Liver (tissue), 3 donors: ENCODE measurements around the gene CS.
"Not testable (repeated sequence)": the region's sequence is repeated elsewhere in the genome, so short reads cannot be mapped to it uniquely, and the experiment has no call there.

ENCODE experiments used
- RXRA ChIP-seq, 2 donors: IDR thresholded peaks; 2 replicates each; pipeline ENCODE4 v1.6.1; 2017 to 2018; ENCODE audit warnings: antibody characterized with exemption in 2 of 2, mild to moderate bottlenecking in 1 of 2
- SP1 ChIP-seq: IDR thresholded peaks from 2 replicates; pipeline ENCODE4 v1.6.1; 2018; ENCODE audit warnings: antibody characterized with exemption, mild to moderate bottlenecking
- TAF1 ChIP-seq: conservative IDR thresholded peaks from 2 replicates; pipeline ENCODE4 v1.6.1; 2016; ENCODE audit warnings: antibody characterized with exemption, mild to moderate bottlenecking
- YY1 ChIP-seq: IDR thresholded peaks from 2 replicates; pipeline ENCODE4 v1.6.1; 2016; ENCODE audit warnings: antibody characterized with exemption, mild to moderate bottlenecking
- TF ChIP-seq, protein P1 (sequence below): fragments of 150-350 bp; IDR thresholded peaks from 2 replicates; pipeline ENCODE4 v1.5.1; 2017; ENCODE audit warnings: improper control_type of control experiment, low read depth, low read length; ENCODE audit not compliant: missing input control
- TF ChIP-seq, protein P2 (sequence below): IDR thresholded peaks from 2 replicates; pipeline ENCODE4 v1.6.1; 2016; ENCODE audit warnings: antibody characterized with exemption, mild to moderate bottlenecking
- TF ChIP-seq, protein P3 (sequence below): IDR thresholded peaks from 2 replicates; pipeline ENCODE4 v1.6.1; 2016; ENCODE audit warnings: antibody characterized with exemption
- TF ChIP-seq, protein P4 (sequence below): IDR thresholded peaks from 2 replicates; pipeline ENCODE4 v1.6.1; 2016; ENCODE audit warnings: antibody characterized with exemption
- donor health status: healthy.
- donor health status: healthy.

DNA sequence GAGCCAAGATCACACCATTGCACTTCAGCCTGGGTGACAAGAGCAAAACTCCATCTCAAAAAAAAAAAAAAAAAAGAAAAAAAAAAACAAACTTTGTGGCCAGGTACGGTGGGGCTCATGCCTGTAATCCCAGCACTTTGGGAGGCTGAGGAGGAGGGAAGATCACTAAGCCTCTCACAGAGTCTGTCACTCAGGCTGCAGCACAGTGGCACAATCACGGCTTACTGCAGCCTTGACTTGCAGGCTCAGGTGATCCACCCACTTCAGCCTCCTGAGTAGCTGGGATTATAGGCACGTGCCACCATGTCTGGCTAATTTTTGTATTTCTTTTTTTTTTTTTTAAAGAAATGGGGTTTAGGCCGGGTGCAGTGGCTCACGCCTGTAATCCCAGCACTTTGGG is 15.9 kb downstream of the CS start:
- TF ChIP-seq SP1; YY1; RXRA (IDR thresholded peaks at IDR 0.05); TAF1: not testable (repeated sequence)
- TF ChIP-seq, protein P1, sequence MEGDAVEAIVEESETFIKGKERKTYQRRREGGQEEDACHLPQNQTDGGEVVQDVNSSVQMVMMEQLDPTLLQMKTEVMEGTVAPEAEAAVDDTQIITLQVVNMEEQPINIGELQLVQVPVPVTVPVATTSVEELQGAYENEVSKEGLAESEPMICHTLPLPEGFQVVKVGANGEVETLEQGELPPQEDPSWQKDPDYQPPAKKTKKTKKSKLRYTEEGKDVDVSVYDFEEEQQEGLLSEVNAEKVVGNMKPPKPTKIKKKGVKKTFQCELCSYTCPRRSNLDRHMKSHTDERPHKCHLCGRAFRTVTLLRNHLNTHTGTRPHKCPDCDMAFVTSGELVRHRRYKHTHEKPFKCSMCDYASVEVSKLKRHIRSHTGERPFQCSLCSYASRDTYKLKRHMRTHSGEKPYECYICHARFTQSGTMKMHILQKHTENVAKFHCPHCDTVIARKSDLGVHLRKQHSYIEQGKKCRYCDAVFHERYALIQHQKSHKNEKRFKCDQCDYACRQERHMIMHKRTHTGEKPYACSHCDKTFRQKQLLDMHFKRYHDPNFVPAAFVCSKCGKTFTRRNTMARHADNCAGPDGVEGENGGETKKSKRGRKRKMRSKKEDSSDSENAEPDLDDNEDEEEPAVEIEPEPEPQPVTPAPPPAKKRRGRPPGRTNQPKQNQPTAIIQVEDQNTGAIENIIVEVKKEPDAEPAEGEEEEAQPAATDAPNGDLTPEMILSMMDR: not testable (repeated sequence)
- TF ChIP-seq, protein P2, sequence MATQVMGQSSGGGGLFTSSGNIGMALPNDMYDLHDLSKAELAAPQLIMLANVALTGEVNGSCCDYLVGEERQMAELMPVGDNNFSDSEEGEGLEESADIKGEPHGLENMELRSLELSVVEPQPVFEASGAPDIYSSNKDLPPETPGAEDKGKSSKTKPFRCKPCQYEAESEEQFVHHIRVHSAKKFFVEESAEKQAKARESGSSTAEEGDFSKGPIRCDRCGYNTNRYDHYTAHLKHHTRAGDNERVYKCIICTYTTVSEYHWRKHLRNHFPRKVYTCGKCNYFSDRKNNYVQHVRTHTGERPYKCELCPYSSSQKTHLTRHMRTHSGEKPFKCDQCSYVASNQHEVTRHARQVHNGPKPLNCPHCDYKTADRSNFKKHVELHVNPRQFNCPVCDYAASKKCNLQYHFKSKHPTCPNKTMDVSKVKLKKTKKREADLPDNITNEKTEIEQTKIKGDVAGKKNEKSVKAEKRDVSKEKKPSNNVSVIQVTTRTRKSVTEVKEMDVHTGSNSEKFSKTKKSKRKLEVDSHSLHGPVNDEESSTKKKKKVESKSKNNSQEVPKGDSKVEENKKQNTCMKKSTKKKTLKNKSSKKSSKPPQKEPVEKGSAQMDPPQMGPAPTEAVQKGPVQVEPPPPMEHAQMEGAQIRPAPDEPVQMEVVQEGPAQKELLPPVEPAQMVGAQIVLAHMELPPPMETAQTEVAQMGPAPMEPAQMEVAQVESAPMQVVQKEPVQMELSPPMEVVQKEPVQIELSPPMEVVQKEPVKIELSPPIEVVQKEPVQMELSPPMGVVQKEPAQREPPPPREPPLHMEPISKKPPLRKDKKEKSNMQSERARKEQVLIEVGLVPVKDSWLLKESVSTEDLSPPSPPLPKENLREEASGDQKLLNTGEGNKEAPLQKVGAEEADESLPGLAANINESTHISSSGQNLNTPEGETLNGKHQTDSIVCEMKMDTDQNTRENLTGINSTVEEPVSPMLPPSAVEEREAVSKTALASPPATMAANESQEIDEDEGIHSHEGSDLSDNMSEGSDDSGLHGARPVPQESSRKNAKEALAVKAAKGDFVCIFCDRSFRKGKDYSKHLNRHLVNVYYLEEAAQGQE: not testable (repeated sequence)
- TF ChIP-seq, protein P3, sequence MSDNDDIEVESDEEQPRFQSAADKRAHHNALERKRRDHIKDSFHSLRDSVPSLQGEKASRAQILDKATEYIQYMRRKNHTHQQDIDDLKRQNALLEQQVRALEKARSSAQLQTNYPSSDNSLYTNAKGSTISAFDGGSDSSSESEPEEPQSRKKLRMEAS: not testable (repeated sequence)
- TF ChIP-seq, protein P4, sequence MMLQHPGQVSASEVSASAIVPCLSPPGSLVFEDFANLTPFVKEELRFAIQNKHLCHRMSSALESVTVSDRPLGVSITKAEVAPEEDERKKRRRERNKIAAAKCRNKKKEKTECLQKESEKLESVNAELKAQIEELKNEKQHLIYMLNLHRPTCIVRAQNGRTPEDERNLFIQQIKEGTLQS: not testable (repeated sequence)
